Neural progenitor cell (in vitro differentiated cells): ENCODE results near the gene MOB2.

Experiments
- EZH2 ChIP-seq: fragments of 200-600 bp; sonication (generic); IDR thresholded peaks from 2 replicates; pipeline ENCODE4 v1.6.1; 2017; ENCODE audit warnings: antibody characterized with exemption, mild to moderate bottlenecking, moderate library complexity
- TF ChIP-seq, protein P1 (sequence below): fragments of 200-600 bp; sonication (generic); IDR thresholded peaks from 2 replicates; pipeline ENCODE4 v1.5.1; 2017; ENCODE audit warnings: antibody characterized with exemption, mild to moderate bottlenecking

DNA sequence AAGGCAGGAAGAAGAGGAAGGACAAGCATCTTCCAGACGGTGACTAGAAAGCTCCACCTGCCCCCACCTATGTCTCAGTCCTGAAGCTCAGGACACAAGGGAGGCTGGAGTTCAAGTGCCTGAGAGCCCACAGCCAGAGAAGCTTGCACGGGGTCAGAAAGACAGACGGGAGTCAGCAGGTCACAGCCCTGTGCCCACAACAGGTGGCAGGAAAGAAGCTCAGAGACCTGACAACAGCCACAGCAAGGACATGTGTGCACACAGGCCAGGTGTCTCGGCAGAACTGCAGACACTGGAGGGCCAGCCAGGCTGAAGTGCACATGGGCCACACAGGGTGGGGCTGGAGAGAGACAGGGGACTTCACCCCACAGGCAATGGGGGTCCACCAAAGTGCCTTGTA is 37.2 kb upstream of the MOB2 start:
- TF ChIP-seq EZH2, result no peak
- TF ChIP-seq, protein P1, sequence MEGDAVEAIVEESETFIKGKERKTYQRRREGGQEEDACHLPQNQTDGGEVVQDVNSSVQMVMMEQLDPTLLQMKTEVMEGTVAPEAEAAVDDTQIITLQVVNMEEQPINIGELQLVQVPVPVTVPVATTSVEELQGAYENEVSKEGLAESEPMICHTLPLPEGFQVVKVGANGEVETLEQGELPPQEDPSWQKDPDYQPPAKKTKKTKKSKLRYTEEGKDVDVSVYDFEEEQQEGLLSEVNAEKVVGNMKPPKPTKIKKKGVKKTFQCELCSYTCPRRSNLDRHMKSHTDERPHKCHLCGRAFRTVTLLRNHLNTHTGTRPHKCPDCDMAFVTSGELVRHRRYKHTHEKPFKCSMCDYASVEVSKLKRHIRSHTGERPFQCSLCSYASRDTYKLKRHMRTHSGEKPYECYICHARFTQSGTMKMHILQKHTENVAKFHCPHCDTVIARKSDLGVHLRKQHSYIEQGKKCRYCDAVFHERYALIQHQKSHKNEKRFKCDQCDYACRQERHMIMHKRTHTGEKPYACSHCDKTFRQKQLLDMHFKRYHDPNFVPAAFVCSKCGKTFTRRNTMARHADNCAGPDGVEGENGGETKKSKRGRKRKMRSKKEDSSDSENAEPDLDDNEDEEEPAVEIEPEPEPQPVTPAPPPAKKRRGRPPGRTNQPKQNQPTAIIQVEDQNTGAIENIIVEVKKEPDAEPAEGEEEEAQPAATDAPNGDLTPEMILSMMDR, result no peak
